ENCODE data around the gene YIF1B.

Gene YIF1B

GRCh38 chr19:38360351-38360750 is 44.6 kb upstream of the YIF1B start:
- CTCF ChIA-PET = interaction anchor here (1.7 to 2.0 kb wide), 3 partner anchors 25 to 128 kb away, joined by 4 to 9 read pairs (median 5); partner anchors contain the start of gene CATSPERG
- POLR2A ChIA-PET = no interaction called here
- DNase-seq (ENCODE audit: low read depth, low spot score) = no peak
- no peak overlapping the region for H3K4me3 ChIP-seq (ENCODE audit: low read depth, low read length)
- TF ChIP-seq CTCF (IDR thresholded peaks at IDR 0.05; ENCODE audit: insufficient read depth, low read length, missing control alignments) = no peak

GRCh38 chr19:38359242-38360021 is 43.7 kb upstream of the YIF1B start:
- POLR2A ChIA-PET = no interaction called here
- TF ChIP-seq CTCF (IDR thresholded peaks at IDR 0.05; ENCODE audit: insufficient read depth, low read length, missing control alignments) = no peak
- CTCF ChIA-PET = interaction anchor here (1.0 to 2.0 kb wide), 4 partner anchors 12 to 127 kb away, joined by 3 to 9 read pairs (median 4); partner anchors contain the start of gene CATSPERG
- DNase-seq (ENCODE audit: low read depth, low spot score) = no peak
- H3K4me3 ChIP-seq (ENCODE audit: low read depth, low read length) = no peak overlapping the region

GRCh38 chr19:38358071-38358470 is 42.3 kb upstream of the YIF1B start:
- ChIA-PET CTCF (interaction anchor here (1.0 kb wide), 1 partner anchor 456 kb away, joined by 4 read pairs; no protein-coding TSS in a partner anchor), POLR2A (no interaction called here)
- no peak for TF ChIP-seq CTCF (IDR thresholded peaks at IDR 0.05; ENCODE audit: insufficient read depth, low read length, missing control alignments)
- no peak for DNase-seq (ENCODE audit: low read depth, low spot score)
- H3K4me3 ChIP-seq (ENCODE audit: low read depth, low read length) = no peak overlapping the region

GRCh38 chr19:38355728-38356725 is 40.3 kb upstream of the YIF1B start:
- CTCF ChIA-PET = no interaction called here
- no peak overlapping the region for H3K4me3 ChIP-seq (ENCODE audit: low read depth, low read length)
- TF ChIP-seq CTCF (IDR thresholded peaks at IDR 0.05; ENCODE audit: insufficient read depth, low read length, missing control alignments) = no peak
- no peak for DNase-seq (ENCODE audit: low read depth, low spot score)
- POLR2A ChIA-PET = no interaction called here

- no peak for TF ChIP-seq CTCF (IDR thresholded peaks at IDR 0.05; ENCODE audit: insufficient read depth, low read length, missing control alignments)
- CTCF ChIA-PET = no interaction called here
- no peak overlapping the region for H3K4me3 ChIP-seq (ENCODE audit: low read depth, low read length)
- POLR2A ChIA-PET = interaction anchor here (0.6 kb wide), 1 partner anchor 36 kb away, joined by 3 read pairs; no protein-coding TSS in a partner anchor
- no peak for DNase-seq (ENCODE audit: low read depth, low spot score)
Observed at GRCh38 chr19:38352611-38353010, 36.9 kb upstream of the YIF1B start.
